GM12875 (cell line): ENCODE measurements around the gene SEMA4D.

Experiments used
- H3K4me3 ChIP-seq: one replicate; pipeline ENCODE4 v1.5.1; 2011; ENCODE audit warnings: low read depth, low read length, control low read depth
- CTCF ChIP-seq: IDR thresholded peaks from 2 replicates; pipeline ENCODE4 v1.5.1; 2011; ENCODE audit warnings: low read depth, mild to moderate bottlenecking, control low read depth, inconsistent platforms, low read length, moderate library complexity, borderline replicate concordance; ENCODE audit not compliant: insufficient read depth

The SEMA4D gene

GRCh38 chr9:89442501-89442978 lies 55.4 kb downstream of the SEMA4D start:
- H3K4me3 ChIP-seq = peak overlapping the region; percentile 26
- TF ChIP-seq CTCF = no peak

- TF ChIP-seq CTCF = no peak
- H3K4me3 ChIP-seq = no peak overlapping the region
Measured at GRCh38 chr9:89441986-89442385, 55.9 kb downstream of the SEMA4D start.

- no peak overlapping the region for H3K4me3 ChIP-seq
- no peak for TF ChIP-seq CTCF
Measured at GRCh38 chr9:89441655-89441970, 56.3 kb downstream of the SEMA4D start.

GRCh38 chr9:89440951-89441654 lies 56.8 kb downstream of the SEMA4D start:
- TF ChIP-seq CTCF = no peak
- no peak overlapping the region for H3K4me3 ChIP-seq

GRCh38 chr9:89440548-89440947 lies 57.4 kb downstream of the SEMA4D start:
- no peak for TF ChIP-seq CTCF
- H3K4me3 ChIP-seq = no peak overlapping the region

GRCh38 chr9:89440046-89440445 lies 57.9 kb downstream of the SEMA4D start:
- TF ChIP-seq CTCF = no peak
- H3K4me3 ChIP-seq = peak overlapping the region; percentile 15

- no peak for TF ChIP-seq CTCF
- no peak overlapping the region for H3K4me3 ChIP-seq
Measured at GRCh38 chr9:89439571-89439970, 58.3 kb downstream of the SEMA4D start.
